Occipital lobe (tissue), 1 donor: ENCODE measurements around the gene FGFBP1. TPM values are rescaled to one million over a fixed set of nuclear protein-coding genes. Genes with fewer than 3 reads are reported as not detected.

Experiments
- total RNA-seq: library from RNA; depleted of rRNA; stranded (reverse); fragments of >200 nt; gene quantifications from one replicate; pipeline ENCODE4 v1.2.3, GENCODE V29; 2014

Gene FGFBP1
- total RNA-seq, 1 donor from 2014 or later, result not detected

Other genes with a start within 250 kb of the FGFBP1 start
- 2.8 TPM for gene BST1, start 235.7 kb downstream of the FGFBP1 start, total RNA-seq
- 6.1 TPM for gene CD38, start 160.4 kb downstream of the FGFBP1 start, total RNA-seq
- gene FGFBP2, start 24.4 kb upstream of the FGFBP1 start, total RNA-seq, result not detected
- gene PROM1, start 145.3 kb upstream of the FGFBP1 start, total RNA-seq, result 43.5 TPM